ENCODE results near the gene OPRL1.

OPRL1 gene

DNA sequence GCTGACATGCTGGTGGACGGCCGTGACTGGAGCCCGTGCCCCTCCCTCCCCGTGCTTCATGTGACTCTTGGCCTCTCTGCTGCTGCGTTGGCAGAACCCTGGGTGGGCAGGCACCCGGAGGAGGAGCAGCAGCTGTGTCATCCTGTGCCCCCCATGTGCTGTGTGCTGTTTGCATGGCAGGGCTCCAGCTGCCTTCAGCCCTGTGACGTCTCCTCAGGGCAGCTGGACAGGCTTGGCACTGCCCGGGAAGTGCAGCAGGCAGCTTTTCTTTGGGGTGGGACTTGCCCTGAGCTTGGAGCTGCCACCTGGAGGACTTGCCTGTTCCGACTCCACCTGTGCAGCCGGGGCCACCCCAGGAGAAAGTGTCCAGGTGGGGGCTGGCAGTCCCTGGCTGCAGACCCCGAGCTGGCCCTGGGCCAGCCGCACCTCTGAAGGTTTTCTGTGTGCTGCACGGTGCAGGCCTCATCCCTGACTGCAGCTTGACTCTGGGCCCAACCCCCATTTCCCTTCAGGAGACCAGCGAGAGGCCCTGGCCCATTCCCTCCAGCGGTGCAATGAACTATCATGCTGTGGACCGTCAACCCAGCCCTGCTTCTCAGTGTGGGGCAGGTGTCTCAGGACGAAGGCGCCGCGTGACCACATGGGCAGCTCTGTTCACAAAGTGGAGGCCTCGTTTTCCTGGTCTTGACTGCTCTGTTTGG, 19.4 kb downstream of the OPRL1 start:
- TF ChIP-seq, protein P1, sequence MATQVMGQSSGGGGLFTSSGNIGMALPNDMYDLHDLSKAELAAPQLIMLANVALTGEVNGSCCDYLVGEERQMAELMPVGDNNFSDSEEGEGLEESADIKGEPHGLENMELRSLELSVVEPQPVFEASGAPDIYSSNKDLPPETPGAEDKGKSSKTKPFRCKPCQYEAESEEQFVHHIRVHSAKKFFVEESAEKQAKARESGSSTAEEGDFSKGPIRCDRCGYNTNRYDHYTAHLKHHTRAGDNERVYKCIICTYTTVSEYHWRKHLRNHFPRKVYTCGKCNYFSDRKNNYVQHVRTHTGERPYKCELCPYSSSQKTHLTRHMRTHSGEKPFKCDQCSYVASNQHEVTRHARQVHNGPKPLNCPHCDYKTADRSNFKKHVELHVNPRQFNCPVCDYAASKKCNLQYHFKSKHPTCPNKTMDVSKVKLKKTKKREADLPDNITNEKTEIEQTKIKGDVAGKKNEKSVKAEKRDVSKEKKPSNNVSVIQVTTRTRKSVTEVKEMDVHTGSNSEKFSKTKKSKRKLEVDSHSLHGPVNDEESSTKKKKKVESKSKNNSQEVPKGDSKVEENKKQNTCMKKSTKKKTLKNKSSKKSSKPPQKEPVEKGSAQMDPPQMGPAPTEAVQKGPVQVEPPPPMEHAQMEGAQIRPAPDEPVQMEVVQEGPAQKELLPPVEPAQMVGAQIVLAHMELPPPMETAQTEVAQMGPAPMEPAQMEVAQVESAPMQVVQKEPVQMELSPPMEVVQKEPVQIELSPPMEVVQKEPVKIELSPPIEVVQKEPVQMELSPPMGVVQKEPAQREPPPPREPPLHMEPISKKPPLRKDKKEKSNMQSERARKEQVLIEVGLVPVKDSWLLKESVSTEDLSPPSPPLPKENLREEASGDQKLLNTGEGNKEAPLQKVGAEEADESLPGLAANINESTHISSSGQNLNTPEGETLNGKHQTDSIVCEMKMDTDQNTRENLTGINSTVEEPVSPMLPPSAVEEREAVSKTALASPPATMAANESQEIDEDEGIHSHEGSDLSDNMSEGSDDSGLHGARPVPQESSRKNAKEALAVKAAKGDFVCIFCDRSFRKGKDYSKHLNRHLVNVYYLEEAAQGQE (IDR thresholded peaks at IDR 0.05; ENCODE audit: insufficient read depth in 1 of 2, low read depth in 2 of 2, low read length in 2 of 2) = no peak
- TF ChIP-seq FOXP2 (optimal IDR thresholded peaks at IDR 0.05; ENCODE audit: borderline replicate concordance, extremely low read depth, extremely low read length, insufficient read depth) (no peak), POLR2AphosphoS5 (IDR thresholded peaks at IDR 0.05; ENCODE audit: low read depth, low read length) (no peak), SIN3A (IDR thresholded peaks at IDR 0.05; ENCODE audit: borderline replicate concordance, insufficient read depth, low read length) (no peak), TAF1 (IDR thresholded peaks at IDR 0.05; ENCODE audit: borderline replicate concordance, insufficient read depth, low read length) (no peak)

DNA sequence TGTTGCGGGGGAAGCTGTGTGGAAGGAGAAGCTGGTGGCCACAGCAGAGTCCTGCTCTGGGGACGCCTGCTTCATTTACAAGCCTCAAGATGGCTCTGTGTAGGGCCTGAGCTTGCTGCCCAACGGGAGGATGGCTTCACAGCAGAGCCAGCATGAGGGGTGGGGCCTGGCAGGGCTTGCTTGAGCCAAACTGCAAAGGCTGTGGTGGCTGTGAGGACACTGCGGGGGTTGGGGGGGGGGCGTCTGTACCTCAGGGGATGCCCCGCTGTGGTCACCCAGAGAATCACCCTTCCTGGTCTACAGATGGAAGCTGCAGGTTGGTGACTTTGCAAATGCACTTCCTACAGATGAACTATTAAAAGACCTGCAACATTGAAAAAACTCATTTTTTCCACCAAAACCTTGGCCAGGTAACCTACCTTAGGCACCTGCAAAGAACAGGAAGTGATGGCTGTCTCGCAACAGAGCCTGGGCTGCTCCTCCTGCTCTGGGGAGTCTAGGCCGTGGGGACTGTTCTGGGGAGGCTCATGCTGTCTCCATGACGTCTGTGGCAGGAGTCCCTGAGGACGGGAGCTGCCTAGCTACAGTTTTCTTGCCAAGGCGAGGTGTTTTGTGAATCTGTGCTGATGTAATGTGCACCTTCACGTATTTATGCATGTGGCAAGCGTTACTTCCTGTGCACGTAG, 20.1 kb downstream of the OPRL1 start:
- TF ChIP-seq SIN3A (IDR thresholded peaks at IDR 0.05; ENCODE audit: borderline replicate concordance, insufficient read depth, low read length) = no peak
- TF ChIP-seq POLR2AphosphoS5 (IDR thresholded peaks at IDR 0.05; ENCODE audit: low read depth, low read length) = no peak
- TF ChIP-seq TAF1 (IDR thresholded peaks at IDR 0.05; ENCODE audit: borderline replicate concordance, insufficient read depth, low read length) = no peak
- TF ChIP-seq, protein P1 (IDR thresholded peaks at IDR 0.05; ENCODE audit: insufficient read depth in 1 of 2, low read depth in 2 of 2, low read length in 2 of 2) = no peak
- no peak for TF ChIP-seq FOXP2 (optimal IDR thresholded peaks at IDR 0.05; ENCODE audit: borderline replicate concordance, extremely low read depth, extremely low read length, insufficient read depth)

- no peak for TF ChIP-seq FOXP2 (optimal IDR thresholded peaks at IDR 0.05; ENCODE audit: borderline replicate concordance, extremely low read depth, extremely low read length, insufficient read depth)
- TF ChIP-seq SIN3A (IDR thresholded peaks at IDR 0.05; ENCODE audit: borderline replicate concordance, insufficient read depth, low read length) = no peak
- TF ChIP-seq POLR2AphosphoS5 (IDR thresholded peaks at IDR 0.05; ENCODE audit: low read depth, low read length) = no peak
- TF ChIP-seq TAF1 (IDR thresholded peaks at IDR 0.05; ENCODE audit: borderline replicate concordance, insufficient read depth, low read length) = no peak
- TF ChIP-seq, protein P1 (IDR thresholded peaks at IDR 0.05; ENCODE audit: insufficient read depth in 1 of 2, low read depth in 2 of 2, low read length in 2 of 2) = no peak
Observed at GRCh38 chr20:64100566-64100888, 20.6 kb downstream of the OPRL1 start.

DNA sequence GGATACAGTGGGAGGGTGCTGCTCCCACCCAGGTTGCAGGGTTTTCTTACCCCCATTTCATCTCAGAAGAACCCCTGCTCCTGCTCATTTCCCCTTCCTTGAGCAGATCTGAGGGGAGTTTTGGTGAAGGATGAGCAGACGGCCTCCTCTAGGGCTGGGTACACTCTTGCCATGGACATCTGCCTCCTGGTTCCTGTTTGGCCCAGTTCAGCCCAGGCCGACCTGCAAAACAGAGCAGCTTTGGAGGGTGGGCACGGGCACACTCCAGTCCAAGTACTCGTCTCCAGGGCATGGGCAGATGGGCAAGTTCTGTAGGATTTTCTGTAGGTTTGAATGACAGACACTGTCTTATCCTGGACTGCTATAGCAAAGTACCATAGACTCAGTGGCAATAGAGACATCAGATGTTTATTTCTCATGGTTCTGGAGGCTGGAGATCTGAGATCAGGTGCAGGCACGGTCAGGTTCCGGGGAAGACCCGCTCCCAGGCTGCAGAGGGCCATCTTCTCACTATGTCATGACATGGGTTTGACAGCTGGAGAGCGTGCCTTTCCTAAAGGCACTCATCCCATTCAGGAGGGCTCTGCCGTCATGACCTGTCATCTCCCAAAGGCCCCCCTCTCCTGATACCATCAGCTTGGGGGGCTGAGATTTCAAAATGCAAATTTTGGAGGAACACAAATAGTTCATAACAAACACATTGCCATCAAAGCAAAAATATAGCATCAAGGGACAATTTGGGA, 21.2 kb downstream of the OPRL1 start:
- no peak for TF ChIP-seq POLR2AphosphoS5 (IDR thresholded peaks at IDR 0.05; ENCODE audit: low read depth, low read length)
- no peak for TF ChIP-seq FOXP2 (optimal IDR thresholded peaks at IDR 0.05; ENCODE audit: borderline replicate concordance, extremely low read depth, extremely low read length, insufficient read depth)
- TF ChIP-seq, protein P1 (IDR thresholded peaks at IDR 0.05; ENCODE audit: insufficient read depth in 1 of 2, low read depth in 2 of 2, low read length in 2 of 2) = no peak
- TF ChIP-seq TAF1 (IDR thresholded peaks at IDR 0.05; ENCODE audit: borderline replicate concordance, insufficient read depth, low read length) = no peak
- no peak for TF ChIP-seq SIN3A (IDR thresholded peaks at IDR 0.05; ENCODE audit: borderline replicate concordance, insufficient read depth, low read length)
